ENCODE results near the gene SENP8.
A peak's percentile ranks its signal among the peaks of the same experiment; 100 is the strongest.

SENP8 gene

DNA sequence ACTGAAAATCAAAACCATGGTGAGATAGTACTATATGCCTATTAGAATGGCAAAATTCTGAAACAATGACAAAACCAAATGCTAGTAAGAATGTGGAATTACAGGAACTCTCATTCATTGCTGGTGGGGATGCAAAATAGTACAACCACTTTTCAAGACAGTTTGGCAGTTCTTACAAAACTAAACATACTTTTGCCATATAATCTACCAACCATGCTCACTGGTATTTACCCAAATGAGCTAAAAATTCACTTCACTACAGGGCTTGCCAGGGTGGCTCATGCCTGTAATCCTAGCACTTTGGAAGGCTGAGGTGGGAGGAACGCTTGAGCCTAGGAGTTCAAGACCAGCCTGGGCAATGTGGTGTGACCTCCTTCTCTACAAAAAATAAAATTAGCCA is 40.3 kb upstream of the SENP8 start:
- no peaks in the 10 kb centered on the region for H3K36me3 ChIP-seq (ENCODE audit: control insufficient read depth, insufficient read depth, low read length)
- no peaks in the 10 kb centered on the region for H3K27me3 ChIP-seq (replicated peaks; ENCODE audit: control insufficient read depth, insufficient read depth, low read length)
- no peak for DNase-seq (ENCODE audit: extremely low read depth, insufficient read length)
- H3K4me3 ChIP-seq (replicated peaks; ENCODE audit: low read depth, low read length) = no peak overlapping the region
- TF ChIP-seq, protein P1, sequence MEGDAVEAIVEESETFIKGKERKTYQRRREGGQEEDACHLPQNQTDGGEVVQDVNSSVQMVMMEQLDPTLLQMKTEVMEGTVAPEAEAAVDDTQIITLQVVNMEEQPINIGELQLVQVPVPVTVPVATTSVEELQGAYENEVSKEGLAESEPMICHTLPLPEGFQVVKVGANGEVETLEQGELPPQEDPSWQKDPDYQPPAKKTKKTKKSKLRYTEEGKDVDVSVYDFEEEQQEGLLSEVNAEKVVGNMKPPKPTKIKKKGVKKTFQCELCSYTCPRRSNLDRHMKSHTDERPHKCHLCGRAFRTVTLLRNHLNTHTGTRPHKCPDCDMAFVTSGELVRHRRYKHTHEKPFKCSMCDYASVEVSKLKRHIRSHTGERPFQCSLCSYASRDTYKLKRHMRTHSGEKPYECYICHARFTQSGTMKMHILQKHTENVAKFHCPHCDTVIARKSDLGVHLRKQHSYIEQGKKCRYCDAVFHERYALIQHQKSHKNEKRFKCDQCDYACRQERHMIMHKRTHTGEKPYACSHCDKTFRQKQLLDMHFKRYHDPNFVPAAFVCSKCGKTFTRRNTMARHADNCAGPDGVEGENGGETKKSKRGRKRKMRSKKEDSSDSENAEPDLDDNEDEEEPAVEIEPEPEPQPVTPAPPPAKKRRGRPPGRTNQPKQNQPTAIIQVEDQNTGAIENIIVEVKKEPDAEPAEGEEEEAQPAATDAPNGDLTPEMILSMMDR (IDR thresholded peaks at IDR 0.05; ENCODE audit: insufficient read depth, low read length, poor library complexity, severe bottlenecking) = no peak

DNA sequence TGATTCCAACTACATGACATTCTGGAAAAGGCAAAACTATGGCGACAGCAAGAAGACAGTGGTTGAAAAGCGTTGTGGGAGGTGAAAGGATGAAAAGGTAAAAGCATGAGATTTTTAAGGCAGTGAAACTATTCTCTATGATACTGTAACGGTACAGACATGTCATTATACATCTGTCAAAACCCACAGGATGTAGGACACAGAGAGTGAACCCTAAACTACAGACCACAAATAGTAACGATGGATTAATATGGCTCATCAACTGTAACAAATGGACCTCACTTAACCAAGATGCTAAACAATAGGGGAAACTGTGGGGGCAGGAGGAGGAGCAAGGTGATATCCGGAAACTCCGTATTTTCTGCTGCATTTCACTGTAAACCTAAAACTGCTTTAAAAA is 39.3 kb upstream of the SENP8 start:
- TF ChIP-seq, protein P1 (IDR thresholded peaks at IDR 0.05; ENCODE audit: insufficient read depth, low read length, poor library complexity, severe bottlenecking) = no peak
- DNase-seq (ENCODE audit: extremely low read depth, insufficient read length) = peak; percentile 28
- H3K36me3 ChIP-seq (ENCODE audit: control insufficient read depth, insufficient read depth, low read length) = no peaks in the 10 kb centered on the region
- H3K4me3 ChIP-seq (replicated peaks; ENCODE audit: low read depth, low read length) = no peak overlapping the region
- no peaks in the 10 kb centered on the region for H3K27me3 ChIP-seq (replicated peaks; ENCODE audit: control insufficient read depth, insufficient read depth, low read length)

DNA sequence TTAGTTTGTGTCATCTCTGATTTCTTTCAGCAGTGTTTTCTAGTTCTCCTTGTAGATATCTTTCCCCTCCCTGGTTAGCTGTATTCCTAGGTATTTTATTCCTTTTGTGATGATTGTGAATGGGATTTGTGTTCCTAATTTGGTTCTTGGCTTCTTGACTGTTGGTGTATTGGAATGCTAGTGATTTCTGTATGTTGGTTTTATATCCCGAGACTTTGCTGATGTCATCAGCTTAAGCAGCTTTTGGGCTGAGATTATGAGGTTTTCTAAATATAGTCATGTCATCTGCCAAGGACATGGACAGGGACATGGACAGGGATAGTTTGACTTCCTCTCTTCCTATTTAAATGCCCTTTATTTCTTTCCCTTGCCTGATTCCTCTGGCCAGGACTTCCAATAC is 36.0 kb upstream of the SENP8 start:
- no peaks in the 10 kb centered on the region for H3K36me3 ChIP-seq (ENCODE audit: control insufficient read depth, insufficient read depth, low read length)
- no peak overlapping the region for H3K4me3 ChIP-seq (replicated peaks; ENCODE audit: low read depth, low read length)
- no peak for DNase-seq (ENCODE audit: extremely low read depth, insufficient read length)
- H3K27me3 ChIP-seq (replicated peaks; ENCODE audit: control insufficient read depth, insufficient read depth, low read length) = no peaks in the 10 kb centered on the region
- TF ChIP-seq, protein P1 (IDR thresholded peaks at IDR 0.05; ENCODE audit: insufficient read depth, low read length, poor library complexity, severe bottlenecking) = no peak

GRCh38 chr15:72086010-72086697 is 32.0 kb upstream of the SENP8 start:
- Histone ChIP-seq H3K27me3 (replicated peaks; ENCODE audit: control insufficient read depth, insufficient read depth, low read length) (no peaks in the 10 kb centered on the region), H3K4me3 (replicated peaks; ENCODE audit: low read depth, low read length) (no peak overlapping the region), H3K36me3 (ENCODE audit: control insufficient read depth, insufficient read depth, low read length) (peaks cover 1% of the 10 kb centered on the region; the same call in 1 of the 2 replicates)
- TF ChIP-seq, protein P1 (IDR thresholded peaks at IDR 0.05; ENCODE audit: insufficient read depth, low read length, poor library complexity, severe bottlenecking) = no peak
- DNase-seq (ENCODE audit: extremely low read depth, insufficient read length) = no peak

DNA sequence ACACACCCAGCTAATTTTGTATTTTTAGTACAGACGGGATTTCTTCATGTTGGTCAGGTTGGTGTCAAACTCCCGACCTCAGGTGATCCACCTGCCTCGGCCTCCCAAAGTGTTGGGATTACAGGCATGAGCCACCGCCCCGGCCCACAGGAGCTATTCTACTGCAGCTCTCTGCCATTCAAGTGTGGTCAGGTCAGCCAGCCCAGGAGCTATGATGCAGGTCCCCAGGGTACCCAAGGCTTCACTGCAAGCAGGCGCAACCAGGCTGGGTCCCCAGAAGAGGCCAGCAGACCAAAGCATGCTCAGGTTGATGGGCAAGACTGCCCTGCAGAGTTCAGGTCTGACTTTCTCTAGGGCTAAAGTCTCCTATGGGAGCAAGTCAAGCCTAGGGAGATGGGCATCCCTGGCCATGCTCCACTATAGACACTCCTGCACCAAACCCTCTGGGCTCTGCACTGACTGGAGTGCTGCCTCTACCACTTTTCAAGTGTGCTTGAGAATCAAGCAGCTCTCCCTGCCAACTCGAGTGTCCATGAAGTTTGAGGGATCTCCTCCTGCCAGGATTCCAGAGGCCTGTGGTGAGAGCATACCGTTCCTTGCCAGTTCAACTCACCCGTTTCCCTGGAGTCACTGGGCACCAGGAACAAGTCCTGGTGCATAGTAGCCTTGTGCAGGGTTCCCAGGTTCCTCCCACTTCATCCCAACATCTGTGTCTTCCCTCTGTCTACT is 31.1 kb upstream of the SENP8 start:
- TF ChIP-seq, protein P1 (IDR thresholded peaks at IDR 0.05; ENCODE audit: insufficient read depth, low read length, poor library complexity, severe bottlenecking) = no peak
- Histone ChIP-seq H3K4me3 (replicated peaks; ENCODE audit: low read depth, low read length) (no peak overlapping the region), H3K27me3 (replicated peaks; ENCODE audit: control insufficient read depth, insufficient read depth, low read length) (no peaks in the 10 kb centered on the region), H3K36me3 (ENCODE audit: control insufficient read depth, insufficient read depth, low read length) (peaks cover 1% of the 10 kb centered on the region; the same call in 1 of the 2 replicates)
- no peak for DNase-seq (ENCODE audit: extremely low read depth, insufficient read length)

All from GM06990 (cell line).